NCI-H345 (cell line): ENCODE data around the gene TMEM255B.

Source experiments
- DNase-seq: peaks from one replicate; lab custom pipeline; 2025; lab: John Stamatoyannopoulos, UW

The TMEM255B gene

DNA sequence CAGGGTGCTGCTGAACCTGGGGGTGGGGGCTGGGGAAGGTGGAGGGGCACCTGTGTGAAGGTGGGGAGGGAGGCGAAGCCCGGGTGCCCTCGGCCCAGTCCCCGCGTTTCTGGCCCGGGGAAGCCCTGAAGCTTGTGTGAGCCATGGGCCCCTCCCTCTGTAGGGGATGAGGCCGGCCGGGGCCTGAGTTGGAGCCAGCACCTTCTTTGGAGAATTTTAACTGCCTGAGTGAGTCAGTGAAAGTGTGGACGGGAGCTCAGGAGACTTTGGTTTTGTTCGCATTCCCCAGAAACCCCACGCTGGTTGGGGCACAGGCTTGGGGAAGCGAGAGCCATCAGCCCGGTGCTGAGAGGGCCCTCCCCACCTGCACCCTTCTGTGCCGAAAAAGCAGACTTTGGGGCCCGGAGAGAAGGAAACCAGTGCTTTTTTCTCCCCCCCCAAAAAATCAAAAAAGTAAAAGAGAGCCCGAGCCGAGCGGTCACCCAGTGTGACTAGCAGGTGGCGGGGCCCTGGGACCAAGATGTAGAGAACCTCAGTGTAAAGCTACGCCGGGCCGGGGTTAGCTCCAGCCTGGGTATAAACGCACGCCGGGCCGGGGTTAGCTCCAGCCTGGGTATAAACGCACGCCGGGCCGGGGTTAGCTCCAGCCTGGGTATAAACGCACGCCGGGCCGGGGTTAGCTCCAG lies 45.1 kb downstream of the TMEM255B start:
- DNase-seq = no peak

DNA sequence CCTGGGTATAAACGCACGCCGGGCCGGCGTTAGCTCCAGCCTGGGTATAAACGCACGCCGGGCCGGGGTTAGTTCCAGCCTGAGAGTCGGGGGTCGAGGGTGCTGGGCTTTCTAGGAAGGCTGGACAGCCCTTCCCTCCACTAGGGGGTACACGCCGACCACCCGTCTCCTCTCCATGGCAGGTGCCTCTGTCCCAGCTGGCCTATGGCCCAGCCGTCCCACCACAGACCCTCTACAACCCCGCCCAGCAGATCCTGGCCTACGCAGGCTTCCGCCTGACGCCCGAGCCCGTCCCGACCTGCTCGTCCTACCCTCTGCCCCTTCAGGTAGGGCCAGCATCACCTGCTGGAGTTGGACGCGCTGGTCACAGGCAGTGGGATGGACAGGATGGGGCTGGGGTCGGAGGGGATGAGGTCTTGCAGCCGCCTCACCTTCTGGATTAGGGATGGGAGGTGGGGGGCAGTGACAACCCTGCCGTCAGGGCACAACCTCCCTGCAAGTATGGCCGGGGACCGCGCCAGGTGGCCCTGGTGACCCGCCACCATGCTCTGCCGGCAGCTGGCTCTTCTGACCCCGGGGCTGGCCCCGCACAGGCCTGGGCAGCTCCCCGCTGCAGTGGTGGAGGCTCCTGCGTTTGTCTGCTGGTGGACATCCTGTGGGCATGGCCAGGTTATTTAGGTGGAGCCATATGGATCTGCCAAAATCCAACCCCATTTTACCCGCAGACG lies 45.8 kb downstream of the TMEM255B start:
- no peak for DNase-seq

DNA sequence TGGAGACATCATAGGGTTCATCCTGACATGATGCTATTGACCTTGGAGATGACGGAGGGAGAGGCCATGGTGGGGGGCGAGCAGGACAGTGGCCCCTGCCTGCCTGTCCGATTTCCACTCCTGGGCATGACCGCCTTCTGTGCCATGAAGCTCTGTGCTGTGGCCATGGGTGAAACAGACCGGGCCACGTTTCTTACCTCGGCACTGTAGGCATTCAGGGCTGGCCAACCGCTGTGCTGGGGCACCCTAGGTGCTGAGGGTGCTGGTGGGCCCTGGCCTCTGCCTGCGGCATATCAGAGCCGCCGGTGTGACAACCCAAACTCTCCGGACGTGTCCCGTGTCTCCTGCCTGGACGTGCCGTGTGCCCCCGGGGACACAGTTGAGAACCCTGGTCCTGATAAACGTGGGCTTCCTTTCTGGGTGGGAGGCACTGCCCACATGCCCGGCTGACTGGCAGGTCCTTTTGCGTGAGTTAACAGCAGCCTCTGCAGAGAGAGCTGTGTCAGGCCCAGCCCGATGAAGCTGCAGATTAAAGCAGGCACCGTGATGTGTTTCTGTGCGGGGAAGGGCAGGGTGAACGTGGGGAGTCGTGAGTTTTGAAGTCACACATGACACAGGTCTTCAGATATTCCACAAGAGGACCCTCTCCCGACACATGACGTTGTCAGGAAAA lies 46.5 kb downstream of the TMEM255B start:
- DNase-seq = no peak

DNA sequence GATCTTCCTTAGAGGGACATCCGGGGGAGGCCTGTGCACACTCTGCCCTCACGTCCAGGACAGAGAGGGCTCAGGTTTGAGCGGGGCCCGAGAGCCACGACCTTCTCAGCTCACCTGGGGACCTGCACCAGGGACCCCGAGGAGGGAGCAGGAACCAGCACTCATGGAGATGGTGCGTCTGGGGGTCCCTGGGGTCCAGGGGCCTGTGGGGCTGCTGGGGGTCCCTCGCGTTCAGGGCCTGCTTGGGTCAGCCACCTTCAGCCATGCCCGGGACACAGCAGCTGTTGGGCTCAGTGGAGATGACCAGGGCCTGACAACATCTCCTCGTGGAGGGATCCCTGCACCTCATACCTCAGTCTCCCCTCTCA lies 47.1 kb downstream of the TMEM255B start:
- no peak for DNase-seq

DNA sequence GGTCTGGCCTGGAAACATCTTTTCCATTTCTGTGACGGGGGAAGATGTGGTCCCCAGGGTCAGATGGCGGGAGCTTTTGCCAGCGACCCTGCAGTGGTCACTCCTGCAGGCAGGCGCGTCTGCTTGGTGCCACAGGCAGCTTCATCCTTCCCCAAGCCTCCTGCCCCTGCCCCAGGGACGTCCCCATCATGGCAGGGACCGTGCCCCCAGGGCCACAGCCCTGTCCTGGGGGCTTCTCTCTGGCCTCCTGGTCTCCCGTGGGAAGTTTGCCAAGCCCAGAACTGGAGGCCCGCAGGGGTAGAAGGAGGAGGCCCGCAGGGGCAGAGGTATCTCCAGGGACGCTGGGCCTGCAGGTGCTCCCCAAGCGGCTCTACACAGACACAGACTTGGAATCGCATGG lies 47.5 kb downstream of the TMEM255B start:
- DNase-seq = no peak

DNA sequence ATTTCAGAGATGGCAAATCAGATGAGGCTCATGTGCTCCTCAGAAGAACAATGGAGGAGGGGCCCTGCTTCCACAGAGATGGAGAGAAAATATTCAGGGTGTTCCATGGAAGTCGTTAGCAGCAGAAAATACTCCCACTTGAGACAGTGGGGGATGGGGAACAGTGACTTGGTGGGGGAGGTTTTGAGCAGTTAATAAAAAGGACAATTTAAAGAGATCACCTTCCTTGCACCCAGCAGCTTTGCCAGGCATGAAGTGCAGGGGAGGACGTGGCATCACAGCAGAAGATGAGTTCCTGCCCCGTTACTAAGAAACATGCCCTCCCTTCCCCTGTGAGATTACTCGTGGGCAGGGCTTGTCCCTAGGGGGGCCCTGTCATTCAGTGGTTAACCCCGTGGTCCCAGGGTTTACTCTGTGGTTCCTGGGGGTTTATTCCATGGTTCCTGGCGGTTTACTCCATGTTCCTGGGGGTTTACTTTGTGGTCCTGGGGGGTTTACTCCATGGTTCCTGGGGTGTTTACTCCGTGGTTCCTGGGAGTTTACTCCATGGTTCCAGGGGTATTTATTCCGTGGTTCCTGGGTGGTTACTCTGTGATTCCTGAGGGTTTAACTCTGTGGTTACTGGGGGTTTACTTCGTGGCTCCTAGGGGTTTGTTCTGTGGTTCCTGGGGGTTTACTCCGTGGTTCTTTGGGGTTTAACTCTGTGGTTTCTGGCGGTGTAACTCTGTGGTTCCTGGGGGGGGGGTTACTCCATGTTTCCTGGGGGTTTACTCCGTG lies 49.2 kb downstream of the TMEM255B start:
- no peak for DNase-seq

DNA sequence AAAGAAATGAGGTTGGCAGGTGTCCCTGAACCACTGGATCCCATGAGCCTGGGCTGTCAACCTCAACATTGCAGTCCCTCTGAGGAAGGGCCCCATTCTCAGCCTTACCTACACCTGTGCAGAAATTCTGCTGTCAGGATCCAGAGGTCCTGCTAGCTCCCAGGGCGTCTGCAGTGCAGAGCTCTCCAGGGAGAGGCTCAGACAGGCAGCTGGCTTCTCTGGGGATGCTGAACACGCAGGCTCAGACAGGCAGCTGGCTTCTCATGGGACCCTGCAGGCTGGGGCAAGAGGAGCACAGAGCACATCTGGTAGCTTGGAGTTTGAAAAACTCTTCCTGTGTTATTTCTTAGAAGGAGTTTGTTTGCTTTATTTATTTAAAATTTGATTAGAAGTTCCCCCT lies 50.9 kb downstream of the TMEM255B start:
- no peak for DNase-seq

DNA sequence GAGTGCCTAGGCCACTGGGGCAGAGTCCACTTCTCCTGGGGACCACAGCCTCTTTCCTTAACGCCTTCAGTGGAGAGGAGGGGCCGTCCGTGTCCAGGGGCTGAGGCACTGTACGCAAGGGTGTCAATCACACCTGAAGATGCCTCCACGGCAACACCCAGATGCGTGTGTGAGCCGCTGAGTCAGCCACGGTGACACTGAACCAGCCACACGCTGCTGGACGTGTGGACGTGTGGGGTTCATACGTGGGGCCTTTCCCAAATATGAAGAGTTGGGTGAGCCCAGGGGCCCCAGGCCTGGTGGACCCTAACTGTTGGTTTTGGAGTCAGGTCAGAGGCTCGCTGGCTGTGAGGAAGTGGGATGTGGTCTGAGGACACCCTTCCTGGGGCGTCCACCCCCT lies 51.6 kb downstream of the TMEM255B start:
- DNase-seq = no peak

DNA sequence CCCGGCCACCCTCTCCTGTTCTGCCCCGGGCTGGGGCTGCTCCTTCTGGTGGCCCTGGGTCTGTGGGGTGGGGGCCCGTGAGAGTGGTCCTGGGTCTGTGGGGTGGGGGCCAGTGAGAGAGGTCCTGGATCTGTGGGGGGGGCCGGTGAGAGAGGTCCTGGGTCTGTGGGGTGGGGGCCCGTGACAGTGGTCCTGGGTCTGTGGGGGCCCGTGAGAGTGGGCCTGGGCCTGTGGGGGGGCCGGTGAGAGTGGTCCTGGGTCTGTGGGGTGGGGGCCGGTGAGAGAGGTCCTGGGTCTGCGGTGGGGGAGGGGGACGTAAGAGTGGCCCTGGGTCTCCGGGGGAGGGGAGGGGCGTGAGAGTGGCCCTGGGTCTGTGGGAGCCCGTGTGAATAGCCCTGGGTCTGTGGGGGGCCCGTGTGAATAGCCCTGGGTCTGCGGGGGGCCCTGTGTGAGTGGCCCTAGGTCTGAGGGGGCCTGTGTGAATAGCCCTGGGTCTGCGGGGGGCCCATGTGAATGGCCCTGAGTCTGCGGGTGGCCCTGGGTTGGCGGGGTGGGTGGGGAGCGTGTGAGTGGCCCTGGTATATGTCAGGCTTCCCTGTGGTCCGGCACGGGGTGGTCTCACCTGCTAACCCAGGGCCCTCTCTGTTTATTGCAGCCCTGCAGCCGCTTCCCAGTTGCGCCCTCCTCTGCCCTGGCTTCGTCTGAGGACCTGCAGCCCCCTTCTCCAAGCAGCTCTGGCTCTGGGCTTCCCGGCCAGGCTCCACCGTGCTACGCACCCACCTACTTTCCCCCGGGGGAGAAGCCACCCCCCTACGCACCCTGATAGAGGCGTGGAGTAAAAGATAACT lies 52.3 kb downstream of the TMEM255B start:
- no peak for DNase-seq

DNA sequence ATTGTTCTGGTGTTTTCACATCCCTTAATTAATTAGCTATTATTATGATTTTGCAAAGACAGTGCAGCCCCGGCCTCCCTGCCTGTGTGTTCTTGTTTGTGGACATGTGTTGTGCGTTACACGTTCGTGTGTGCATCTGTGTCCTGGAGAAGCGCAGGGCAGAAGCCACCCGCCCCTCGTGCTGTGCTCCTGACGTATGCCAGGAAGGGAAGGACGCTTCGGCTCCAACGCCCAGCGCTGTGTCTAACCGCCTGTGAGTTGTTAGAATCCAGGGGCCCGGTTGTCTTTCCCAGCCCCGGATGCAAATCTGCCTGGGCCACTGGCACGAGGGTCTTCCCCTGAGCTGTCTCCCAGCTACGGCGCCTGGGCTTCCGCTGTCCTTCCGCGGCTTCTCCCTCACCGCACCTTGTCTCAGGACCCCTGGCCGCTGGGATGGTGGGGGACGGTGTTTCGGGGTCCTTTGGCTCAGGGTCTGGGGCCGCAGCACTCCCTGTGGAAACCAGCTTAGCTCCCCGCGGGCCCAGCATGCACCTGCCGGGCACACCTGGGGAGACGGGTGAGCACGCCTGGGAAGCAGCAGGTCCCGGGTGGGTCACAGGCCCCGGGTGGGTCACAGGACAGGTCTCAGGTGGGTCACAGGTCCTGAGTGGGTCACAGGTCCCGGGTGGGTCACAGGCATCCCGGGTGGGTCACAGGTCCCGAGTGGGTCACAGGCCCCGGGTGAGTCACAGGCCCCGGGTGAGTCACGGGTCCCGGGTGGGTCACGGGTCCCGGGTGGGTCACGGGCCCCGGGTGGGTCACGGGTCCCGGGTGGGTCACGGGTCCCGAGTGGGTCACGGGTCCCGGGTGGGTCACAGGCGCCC lies 53.4 kb downstream of the TMEM255B start:
- no peak for DNase-seq

DNA sequence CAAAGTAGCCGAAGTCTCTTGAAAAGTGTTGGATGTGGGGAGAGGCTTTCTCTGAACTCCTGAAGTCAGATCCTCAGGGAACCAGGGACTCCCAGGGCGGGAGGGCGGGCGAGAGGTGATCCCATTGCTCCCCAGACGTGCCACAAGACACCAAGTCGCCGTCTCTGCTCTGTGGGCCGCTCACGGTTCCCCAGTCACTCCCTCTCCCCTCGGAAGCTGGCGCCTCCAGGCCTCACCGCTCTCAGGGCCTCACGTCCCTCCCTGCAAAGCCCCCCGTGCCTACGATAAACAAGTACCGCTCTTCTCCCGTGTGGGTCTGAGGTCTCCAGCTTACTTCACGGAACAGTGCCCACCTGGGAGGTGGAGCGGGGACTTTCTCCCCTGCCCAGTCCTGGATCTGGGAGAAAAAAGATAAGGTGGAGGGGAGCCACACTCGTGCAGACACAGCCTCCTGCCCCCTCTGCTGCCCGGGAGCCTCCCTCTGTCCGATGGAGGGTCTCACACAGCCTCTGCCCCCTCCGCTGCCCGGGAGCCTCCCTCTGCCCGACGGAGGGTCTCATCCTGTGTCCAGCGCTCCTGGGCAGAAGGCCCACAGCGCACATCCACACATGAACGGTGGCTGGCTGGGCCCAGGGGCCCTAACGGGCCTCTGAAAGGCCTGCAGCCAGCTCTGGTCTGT lies 54.2 kb downstream of the TMEM255B start:
- DNase-seq = no peak

DNA sequence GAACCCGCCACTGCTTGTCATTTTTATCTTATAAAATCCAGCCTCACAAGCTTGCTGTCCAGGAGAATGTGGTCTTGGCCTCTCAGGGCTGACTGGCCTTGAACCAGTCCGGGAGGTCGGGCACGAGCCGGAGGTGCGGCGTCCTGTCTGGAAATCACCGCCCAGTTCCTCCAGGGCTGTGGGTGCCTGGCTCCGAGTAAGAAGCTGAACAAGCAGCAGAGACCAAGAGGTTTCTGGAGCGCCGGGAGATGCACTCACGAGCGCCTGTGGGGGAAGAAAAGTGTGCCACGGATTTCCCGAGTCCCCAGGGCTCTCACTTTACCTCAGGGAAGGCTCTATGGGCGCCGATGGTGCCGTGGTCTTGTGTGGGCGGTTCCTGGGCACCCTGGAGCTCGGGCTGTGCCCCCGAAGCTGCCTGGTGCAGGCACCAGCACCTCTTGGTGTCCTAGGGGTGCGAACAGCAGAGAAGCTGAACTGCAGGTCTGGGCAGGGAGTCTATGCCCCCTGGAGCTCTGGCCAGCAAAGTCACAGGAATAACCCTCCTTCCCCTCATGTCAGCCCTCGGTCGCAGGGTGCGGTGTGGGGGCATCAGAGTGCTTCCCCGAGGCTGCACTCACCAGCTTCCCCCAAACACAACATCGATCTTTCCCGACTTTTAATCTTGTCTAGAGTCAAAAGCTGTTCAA lies 54.9 kb downstream of the TMEM255B start:
- no peak for DNase-seq

DNA sequence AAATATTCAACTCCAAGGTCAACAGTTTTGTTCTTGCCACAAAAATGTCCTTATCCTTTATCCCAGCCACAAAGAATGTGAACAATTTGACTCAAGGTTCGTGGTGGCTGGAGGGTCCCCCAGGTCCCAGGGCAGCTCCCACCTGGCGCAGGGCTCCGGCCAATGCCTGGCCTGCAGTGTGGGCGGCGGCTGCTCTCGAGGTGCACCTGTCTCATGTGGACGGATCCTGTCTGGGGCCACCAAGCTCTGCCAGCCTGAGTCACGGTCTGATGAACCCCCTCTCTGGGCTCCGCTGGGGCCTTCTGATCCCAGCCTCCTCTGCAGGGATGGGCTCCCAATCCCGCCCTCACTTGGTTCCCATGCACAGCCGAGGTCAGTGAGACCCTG lies 55.4 kb downstream of the TMEM255B start:
- no peak for DNase-seq

DNA sequence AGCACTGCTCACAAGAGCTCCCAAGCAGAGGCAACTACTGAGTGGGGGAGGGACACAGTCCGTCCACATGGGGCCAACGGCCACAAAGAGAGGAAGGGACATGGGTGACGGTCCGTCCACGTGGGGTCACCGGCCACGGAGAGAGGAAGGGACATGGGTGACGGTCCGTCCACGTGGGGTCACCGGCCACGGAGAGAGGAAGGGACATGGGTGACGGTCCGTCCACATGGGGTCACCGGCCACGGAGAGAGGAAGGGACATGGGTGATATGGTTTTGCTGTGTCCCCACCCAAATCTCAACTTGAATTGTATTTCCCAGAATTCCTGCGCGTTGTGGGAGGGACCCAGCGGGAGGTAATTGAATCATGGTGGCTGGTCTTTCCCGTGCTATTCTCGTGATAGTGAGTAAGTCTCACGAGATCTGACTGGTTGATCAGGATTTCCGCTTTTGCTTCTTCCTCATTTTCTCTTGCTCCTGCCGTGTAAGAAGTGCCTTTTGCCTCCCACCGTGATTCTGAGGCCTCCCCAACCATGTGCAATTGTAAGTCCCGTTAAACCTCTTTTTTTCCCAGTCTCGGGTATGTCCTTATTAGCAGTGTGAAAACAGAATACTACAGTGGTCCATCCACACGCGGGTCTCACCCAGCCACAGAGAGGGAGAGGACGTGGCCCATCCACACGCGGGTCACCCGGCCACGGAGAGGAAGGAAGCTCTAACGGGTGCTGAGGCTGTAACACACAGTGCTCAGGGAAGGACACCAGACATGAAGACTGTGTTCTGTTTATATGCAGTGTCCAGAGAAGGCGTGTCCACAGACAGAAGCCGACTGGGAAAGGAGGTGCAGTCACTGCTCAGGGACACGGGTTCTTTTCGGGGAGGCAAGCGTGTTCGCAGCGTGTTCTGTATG lies 56.4 kb downstream of the TMEM255B start:
- no peak for DNase-seq

DNA sequence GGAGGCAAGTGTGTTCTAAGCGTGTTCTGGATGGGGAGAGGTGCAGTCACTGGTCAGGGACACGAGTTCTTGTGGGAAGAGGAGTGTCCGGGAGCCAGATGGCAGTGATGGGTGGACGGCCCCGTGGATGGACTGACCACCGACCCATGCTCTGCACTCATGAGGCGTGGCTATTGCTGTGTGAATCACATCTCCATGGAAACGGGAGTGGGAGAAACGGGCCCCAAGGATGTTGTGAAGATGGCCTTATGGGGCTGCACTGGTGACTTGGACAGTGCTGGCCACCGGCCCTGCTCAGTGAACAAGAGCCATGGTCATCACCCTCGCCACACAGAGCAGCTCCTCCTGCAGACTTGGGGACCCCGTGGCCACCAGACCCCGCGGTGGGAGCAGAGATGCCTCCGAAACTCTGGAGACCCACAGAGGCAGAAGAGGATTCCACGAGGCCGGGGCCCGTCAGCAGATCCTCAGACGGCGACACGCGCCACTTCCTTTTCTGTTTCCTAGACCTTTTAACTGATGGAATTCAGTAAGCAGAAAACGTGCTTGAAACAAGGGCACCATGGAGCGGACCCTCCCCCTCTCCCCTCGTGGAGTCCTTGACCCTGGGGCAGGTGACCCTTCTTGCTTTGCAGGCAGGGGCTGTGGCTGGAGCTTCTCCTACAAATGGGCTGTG lies 57.4 kb downstream of the TMEM255B start:
- DNase-seq = no peak

DNA sequence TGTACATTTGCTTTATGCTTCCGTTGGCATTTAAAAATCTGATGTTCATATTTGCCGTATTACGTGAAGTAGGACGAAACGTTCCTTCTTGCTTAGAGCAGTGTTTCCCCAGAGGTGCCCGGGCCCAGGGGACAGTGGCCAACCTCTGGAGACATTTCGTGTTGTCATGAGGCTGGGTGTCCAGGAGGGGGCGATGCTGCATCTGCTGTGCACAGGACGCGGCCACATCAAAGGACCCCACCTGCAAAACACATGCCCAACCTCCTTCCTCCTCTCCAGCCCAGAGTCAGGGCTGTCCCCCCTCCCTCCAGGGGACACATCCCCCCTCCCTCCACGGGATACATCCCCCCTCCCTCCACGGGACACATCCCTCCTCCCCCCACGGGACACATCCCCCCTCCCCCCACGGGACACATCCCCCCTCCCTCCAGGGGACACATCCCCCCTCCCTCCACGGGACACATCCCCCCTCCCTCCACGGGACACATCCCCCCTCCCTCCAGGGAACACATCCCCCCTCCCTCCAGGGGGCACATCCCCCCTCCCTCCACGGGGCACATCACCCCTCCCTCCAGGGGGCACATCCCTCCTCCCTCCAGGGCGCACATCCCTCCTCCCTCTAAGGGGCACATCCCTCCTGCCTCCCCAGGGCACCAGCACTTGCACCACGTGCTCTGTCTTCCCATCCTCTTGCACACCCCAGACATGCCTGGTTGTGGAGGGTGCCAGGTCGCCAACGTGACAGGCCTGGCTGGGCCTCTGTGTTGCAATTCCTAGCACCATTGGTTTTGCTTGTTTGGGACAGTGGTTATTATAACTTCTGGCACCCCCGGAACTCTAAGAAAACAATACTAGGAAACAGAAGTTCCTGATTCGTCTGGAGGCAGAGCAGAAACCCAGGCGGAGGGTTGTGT lies 58.2 kb downstream of the TMEM255B start:
- DNase-seq = peak; percentile 77
